Measurements from ENCODE around the gene ERG28. TPM values are rescaled to one million over a fixed set of nuclear protein-coding genes. Genes with fewer than 3 reads are reported as not detected.

Gene ERG28
- total RNA-seq, 2 donors from 2014 or later: 8.6 to 8.8 TPM

DNA sequence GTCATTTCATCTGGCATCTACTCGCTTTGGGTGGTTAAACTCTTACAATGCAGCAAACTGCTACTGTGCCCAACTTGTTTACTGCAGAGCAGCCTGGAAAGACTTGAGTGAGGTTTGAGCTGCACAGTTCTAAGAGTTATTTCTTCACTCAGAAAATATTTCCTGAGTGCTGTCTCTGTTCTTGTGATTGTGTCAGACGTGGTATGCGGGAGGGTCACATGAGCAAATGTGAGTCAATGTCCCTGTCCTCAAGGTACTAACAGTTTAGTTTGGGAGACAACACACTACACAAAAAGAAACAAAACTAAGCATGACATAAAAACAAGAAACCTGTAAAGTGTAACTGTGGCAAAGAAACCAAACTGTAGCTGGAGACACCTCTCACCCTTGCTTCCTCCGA is 49.8 kb downstream of the ERG28 start:
- no peaks in the 10 kb centered on the region for H3K4me1 ChIP-seq
- TF ChIP-seq POLR2A (IDR thresholded peaks at IDR 0.05): no peak
- TF ChIP-seq, protein P1, sequence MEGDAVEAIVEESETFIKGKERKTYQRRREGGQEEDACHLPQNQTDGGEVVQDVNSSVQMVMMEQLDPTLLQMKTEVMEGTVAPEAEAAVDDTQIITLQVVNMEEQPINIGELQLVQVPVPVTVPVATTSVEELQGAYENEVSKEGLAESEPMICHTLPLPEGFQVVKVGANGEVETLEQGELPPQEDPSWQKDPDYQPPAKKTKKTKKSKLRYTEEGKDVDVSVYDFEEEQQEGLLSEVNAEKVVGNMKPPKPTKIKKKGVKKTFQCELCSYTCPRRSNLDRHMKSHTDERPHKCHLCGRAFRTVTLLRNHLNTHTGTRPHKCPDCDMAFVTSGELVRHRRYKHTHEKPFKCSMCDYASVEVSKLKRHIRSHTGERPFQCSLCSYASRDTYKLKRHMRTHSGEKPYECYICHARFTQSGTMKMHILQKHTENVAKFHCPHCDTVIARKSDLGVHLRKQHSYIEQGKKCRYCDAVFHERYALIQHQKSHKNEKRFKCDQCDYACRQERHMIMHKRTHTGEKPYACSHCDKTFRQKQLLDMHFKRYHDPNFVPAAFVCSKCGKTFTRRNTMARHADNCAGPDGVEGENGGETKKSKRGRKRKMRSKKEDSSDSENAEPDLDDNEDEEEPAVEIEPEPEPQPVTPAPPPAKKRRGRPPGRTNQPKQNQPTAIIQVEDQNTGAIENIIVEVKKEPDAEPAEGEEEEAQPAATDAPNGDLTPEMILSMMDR (IDR thresholded peaks at IDR 0.05): no peak
- no peak overlapping the region for H3K4me3 ChIP-seq
- H3K27me3 ChIP-seq: no peaks in the 10 kb centered on the region
- peak overlapping the region in 1 of 4 donors; percentile 66 for H3K27ac ChIP-seq
- intact Hi-C loops (cut with DNase I): no loop called here
- WGBS, 2 donors: 71% methylated on average over 4 of the region's 4 CpGs
- ATAC-seq (no peak), DNase-seq (no peak)
- no peaks in the 10 kb centered on the region for H3K9me3 ChIP-seq
- H3K36me3 ChIP-seq (replicated peaks in 1 of 2; ENCODE audit: insufficient read depth in 1 of 2, low read depth in 2 of 2): no peaks in the 10 kb centered on the region

DNA sequence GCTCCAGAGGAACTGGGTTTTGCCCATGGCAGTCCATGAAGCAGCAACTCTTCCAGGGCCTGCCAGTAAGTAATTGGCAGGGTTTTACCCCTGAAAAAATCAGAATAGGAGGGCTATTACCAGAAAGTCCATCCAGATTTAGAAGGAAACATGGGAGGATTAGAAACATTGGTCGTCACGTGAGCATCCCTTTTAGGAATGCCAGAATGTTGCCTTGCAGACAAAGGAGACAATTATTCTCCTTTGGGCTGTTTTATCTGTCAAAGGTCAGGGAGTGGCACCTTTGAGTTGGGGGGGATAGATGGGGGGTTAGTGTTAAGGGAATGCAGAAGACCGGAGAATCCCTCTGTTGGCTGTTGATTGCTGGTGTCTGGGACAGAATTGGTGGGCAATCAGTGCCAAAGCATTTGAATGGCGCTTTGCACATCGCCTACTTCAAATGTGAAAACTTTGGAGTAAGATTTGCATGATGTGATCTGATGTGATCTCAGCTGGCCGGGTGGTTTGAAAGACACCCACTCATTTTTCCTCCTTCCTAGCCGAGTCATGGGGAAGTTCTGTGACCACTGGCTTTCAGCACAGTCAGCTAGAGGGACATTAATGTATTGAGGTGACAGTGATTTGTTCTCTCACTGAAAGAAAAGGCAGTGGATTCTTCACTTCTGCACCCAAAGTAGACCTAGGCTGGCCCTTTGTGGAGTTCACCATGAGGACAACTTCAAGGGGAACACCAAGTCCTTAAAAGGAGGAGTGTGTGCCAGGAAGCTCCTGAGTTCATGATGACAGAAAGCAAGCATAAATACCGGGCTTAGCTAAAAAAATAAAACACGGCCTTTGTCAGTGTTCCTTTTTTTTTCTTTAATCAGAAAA is 50.8 kb downstream of the ERG28 start:
- H3K27ac ChIP-seq: peak overlapping the region in 1 of 4 donors; percentile 66
- 65 to 71% methylated on average over 9 of the region's 9 CpGs for WGBS, 2 donors
- ATAC-seq (no peak), DNase-seq (peak in 1 of 4 donors; percentile 54)
- no peaks in the 10 kb centered on the region for H3K36me3 ChIP-seq (replicated peaks in 1 of 2; ENCODE audit: insufficient read depth in 1 of 2, low read depth in 2 of 2)
- no peaks in the 10 kb centered on the region for H3K27me3 ChIP-seq
- H3K9me3 ChIP-seq: no peaks in the 10 kb centered on the region
- no peaks in the 10 kb centered on the region for H3K4me1 ChIP-seq
- no peak overlapping the region for H3K4me3 ChIP-seq
- peak in 1 of 3 donors; percentile 17 for TF ChIP-seq POLR2A (IDR thresholded peaks at IDR 0.05)
- TF ChIP-seq, protein P1 (IDR thresholded peaks at IDR 0.05): no peak
- intact Hi-C loops (cut with DNase I): no loop called here

DNA sequence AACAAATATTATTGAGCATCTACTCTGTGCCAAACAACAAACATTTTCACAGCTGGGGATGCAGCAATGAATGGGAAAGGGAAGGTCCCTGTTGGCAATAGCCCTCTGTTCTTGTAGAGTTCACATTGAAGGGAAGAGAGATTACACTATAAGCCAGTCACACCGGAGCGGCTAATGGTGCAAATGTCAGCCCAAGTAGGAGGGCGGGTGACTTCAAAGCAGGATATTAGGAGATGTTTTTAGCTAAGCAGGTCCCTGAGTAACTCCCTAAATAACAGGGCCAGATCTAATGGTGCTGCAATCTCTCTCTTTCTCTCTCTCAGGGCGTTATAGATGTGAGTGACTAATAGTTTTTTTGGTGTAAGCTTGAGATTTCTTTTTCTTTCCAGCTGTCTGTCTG is 51.6 kb downstream of the ERG28 start:
- no peaks in the 10 kb centered on the region for H3K36me3 ChIP-seq (replicated peaks in 1 of 2; ENCODE audit: insufficient read depth in 1 of 2, low read depth in 2 of 2)

DNA sequence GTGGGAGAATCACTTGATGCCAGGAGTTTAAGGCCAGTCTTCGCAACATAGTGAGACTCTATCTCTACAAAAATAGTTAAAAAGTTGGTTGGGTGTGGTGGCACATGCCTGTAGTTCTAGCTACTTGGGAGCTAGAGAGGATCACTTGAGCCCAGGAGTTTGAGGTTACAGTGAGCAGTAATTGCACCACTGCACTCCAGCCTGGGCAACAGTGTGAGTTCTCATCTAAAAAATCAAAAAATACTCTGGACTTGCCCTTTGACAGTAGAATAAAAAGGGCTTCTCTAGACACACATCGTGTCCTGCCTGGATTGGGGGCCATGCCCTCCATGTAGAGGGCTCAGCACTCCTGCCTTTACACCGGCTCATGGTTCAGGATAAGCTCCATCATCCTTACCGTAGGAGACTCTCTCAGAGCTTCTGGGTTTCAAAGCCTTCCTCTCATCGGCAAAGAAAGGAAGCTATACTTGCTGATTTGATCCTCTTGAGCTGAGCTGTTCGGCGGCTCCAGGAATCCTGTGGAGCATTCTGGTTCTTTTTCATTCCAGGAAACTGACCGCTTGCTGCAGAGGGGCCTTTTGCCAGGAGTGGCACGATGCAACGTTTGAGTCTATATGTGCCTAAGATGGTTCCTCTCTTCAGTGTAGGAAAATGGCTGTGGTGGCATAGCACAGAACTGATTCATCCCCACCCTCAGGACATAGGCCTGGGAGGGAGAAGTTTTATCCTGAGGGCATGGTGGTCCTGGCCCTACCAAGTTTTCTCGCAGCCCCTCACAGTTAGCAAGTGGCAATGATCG is 52.6 kb downstream of the ERG28 start:
- Histone ChIP-seq H3K27ac (no peak overlapping the region), H3K4me3 (no peak overlapping the region), H3K36me3 (replicated peaks in 1 of 2; ENCODE audit: insufficient read depth in 1 of 2, low read depth in 2 of 2) (no peaks in the 10 kb centered on the region), H3K27me3 (no peaks in the 10 kb centered on the region), H3K4me1 (no peaks in the 10 kb centered on the region), H3K9me3 (no peaks in the 10 kb centered on the region)
- DNase-seq: no peak
- 83 to 88% methylated on average over 11 to 12 of the region's 12 CpGs for WGBS, 2 donors
- TF ChIP-seq, protein P1 (IDR thresholded peaks at IDR 0.05): no peak
- TF ChIP-seq POLR2A (IDR thresholded peaks at IDR 0.05): no peak
- ATAC-seq: no peak
- intact Hi-C loops (cut with DNase I): no loop called here

More for the DNA sequence above, 51.6 kb downstream of the ERG28 start:
- intact Hi-C loops (cut with DNase I): no loop called here
- 74 to 91% methylated on average over 4 of the region's 4 CpGs for WGBS, 2 donors
- DNase-seq (no peak), ATAC-seq (no peak)
- Histone ChIP-seq H3K9me3 (no peaks in the 10 kb centered on the region), H3K4me3 (no peak overlapping the region), H3K27me3 (no peaks in the 10 kb centered on the region), H3K27ac (no peak overlapping the region), H3K4me1 (no peaks in the 10 kb centered on the region)
- TF ChIP-seq, protein P1 (IDR thresholded peaks at IDR 0.05): no peak
- TF ChIP-seq POLR2A (IDR thresholded peaks at IDR 0.05): no peak

Data from body of pancreas (tissue), 4 donors.